Measurements from ENCODE around the gene TMEM184C.

TMEM184C gene

GRCh38 chr4:147655639-147656038 is 38.4 kb downstream of the TMEM184C start:
- DNase-seq (ENCODE audit: low read depth) = no peak

GRCh38 chr4:147658501-147658900 is 41.3 kb downstream of the TMEM184C start:
- no peak for DNase-seq (ENCODE audit: low read depth)

- DNase-seq (ENCODE audit: low read depth) = no peak
These were observed 56.9 kb downstream of the TMEM184C start for GRCh38 chr4:147674073-147674472.

GRCh38 chr4:147674496-147674895 is 57.3 kb downstream of the TMEM184C start:
- DNase-seq (ENCODE audit: low read depth) = no peak

- DNase-seq (ENCODE audit: low read depth) = no peak
These were observed 60.9 kb downstream of the TMEM184C start for GRCh38 chr4:147678106-147678505.

- no peak for DNase-seq (ENCODE audit: low read depth)
These were observed 61.8 kb downstream of the TMEM184C start for GRCh38 chr4:147678796-147679549.

GRCh38 chr4:147682755-147683154 is 65.6 kb downstream of the TMEM184C start:
- DNase-seq (ENCODE audit: low read depth) = no peak

GRCh38 chr4:147683188-147683591 is 66.0 kb downstream of the TMEM184C start:
- DNase-seq (ENCODE audit: low read depth) = peak; percentile 32

GRCh38 chr4:147683717-147684700 is 66.8 kb downstream of the TMEM184C start, which contains the start of gene PRMT9:
TSS of gene PRMT9 (minus strand) at chr4:147684163. CDS start at chr4:147683987, 176 bp downstream.
- peak; percentile 89 for DNase-seq (ENCODE audit: low read depth)

- no peak for DNase-seq (ENCODE audit: low read depth)
These were observed 71.9 kb downstream of the TMEM184C start for GRCh38 chr4:147689067-147689466.

GRCh38 chr4:147691820-147692219 is 74.6 kb downstream of the TMEM184C start:
- no peak for DNase-seq (ENCODE audit: low read depth)

GRCh38 chr4:147693218-147693617 is 76.0 kb downstream of the TMEM184C start:
- no peak for DNase-seq (ENCODE audit: low read depth)

- DNase-seq (ENCODE audit: low read depth) = no peak
These were observed 79.7 kb downstream of the TMEM184C start for GRCh38 chr4:147696866-147697265.

GRCh38 chr4:147704846-147705245 is 87.6 kb downstream of the TMEM184C start:
- no peak for DNase-seq (ENCODE audit: low read depth)

GRCh38 chr4:147707892-147708672 is 90.9 kb downstream of the TMEM184C start:
- DNase-seq (ENCODE audit: low read depth) = peak; percentile 66

- DNase-seq (ENCODE audit: low read depth) = peak; percentile 94
These were observed 92.8 kb downstream of the TMEM184C start for GRCh38 chr4:147709999-147710398.

GRCh38 chr4:147714575-147715401 is 97.6 kb downstream of the TMEM184C start:
- peak; percentile 89 for DNase-seq (ENCODE audit: low read depth)

- DNase-seq (ENCODE audit: low read depth) = no peak
These were observed 100.7 kb downstream of the TMEM184C start for GRCh38 chr4:147717878-147718277.

All from ELR (cell line).